ENCODE measurements around the gene RNF39. TPM values are rescaled to one million over a fixed set of nuclear protein-coding genes. Genes with fewer than 3 reads are reported as not detected.

RNF39 gene
- total RNA-seq, 4 donors from 2014 or later = 0.42 TPM; not detected in 3

- Histone ChIP-seq H3K9me3 (no peaks in the 10 kb centered on the region), H3K27me3 (peaks cover 0 to 57% of the 10 kb centered on the region in 2 donors), H3K36me3 (peaks cover 0 to 30% (median 0%) of the 10 kb centered on the region in 3 donors), H3K4me3 (peak overlapping the region in 1 of 4 donors; percentile 15), H3K4me1 (peaks cover 0 to 46% (median 22%) of the 10 kb centered on the region in 4 donors), H3K27ac (no peak overlapping the region)
- WGBS, 2 donors = 24 to 32% methylated on average over 40 to 66 of the region's 68 CpGs
- TF ChIP-seq, protein P1, sequence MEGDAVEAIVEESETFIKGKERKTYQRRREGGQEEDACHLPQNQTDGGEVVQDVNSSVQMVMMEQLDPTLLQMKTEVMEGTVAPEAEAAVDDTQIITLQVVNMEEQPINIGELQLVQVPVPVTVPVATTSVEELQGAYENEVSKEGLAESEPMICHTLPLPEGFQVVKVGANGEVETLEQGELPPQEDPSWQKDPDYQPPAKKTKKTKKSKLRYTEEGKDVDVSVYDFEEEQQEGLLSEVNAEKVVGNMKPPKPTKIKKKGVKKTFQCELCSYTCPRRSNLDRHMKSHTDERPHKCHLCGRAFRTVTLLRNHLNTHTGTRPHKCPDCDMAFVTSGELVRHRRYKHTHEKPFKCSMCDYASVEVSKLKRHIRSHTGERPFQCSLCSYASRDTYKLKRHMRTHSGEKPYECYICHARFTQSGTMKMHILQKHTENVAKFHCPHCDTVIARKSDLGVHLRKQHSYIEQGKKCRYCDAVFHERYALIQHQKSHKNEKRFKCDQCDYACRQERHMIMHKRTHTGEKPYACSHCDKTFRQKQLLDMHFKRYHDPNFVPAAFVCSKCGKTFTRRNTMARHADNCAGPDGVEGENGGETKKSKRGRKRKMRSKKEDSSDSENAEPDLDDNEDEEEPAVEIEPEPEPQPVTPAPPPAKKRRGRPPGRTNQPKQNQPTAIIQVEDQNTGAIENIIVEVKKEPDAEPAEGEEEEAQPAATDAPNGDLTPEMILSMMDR (IDR thresholded peaks at IDR 0.05) = no peak
- no peak for TF ChIP-seq POLR2A (IDR thresholded peaks at IDR 0.05)
- no peak for TF ChIP-seq EP300 (IDR thresholded peaks at IDR 0.05)
- no peak for DNase-seq (ENCODE audit: low spot score in 2 of 2)
These were observed 4.3 kb downstream of the RNF39 start for GRCh38 chr6:30071081-30071818.

GRCh38 chr6:30067460-30068139 lies 8.0 kb downstream of the RNF39 start:
- peak overlapping the region; percentile 70 to 96 (median 92) for H3K27ac ChIP-seq
- peak overlapping the region; percentile 62 to 84 (median 73) for H3K4me3 ChIP-seq
- H3K27me3 ChIP-seq = peaks cover 0 to 21% of the 10 kb centered on the region in 2 donors
- DNase-seq (ENCODE audit: low spot score in 2 of 2) = peak in 1 of 2 donors; percentile 75
- no peaks in the 10 kb centered on the region for H3K9me3 ChIP-seq
- peaks cover 0 to 47% (median 17%) of the 10 kb centered on the region in 4 donors for H3K4me1 ChIP-seq
- WGBS, 2 donors = 12% methylated on average over 8 of the region's 8 CpGs
- no peak for TF ChIP-seq EP300 (IDR thresholded peaks at IDR 0.05)
- H3K36me3 ChIP-seq = peaks cover 0 to 30% (median 0%) of the 10 kb centered on the region in 3 donors

GRCh38 chr6:30066577-30067459 lies 8.8 kb downstream of the RNF39 start, which contains the start of gene PPP1R11:
Gene PPP1R11, plus strand, starts transcription at chr6:30067198. Its CDS starts 213 bp downstream, at chr6:30067411.
- Histone ChIP-seq H3K27ac (peak within 1 kb of the TSS; percentile 83 to 96 (median 92)), H3K27me3 (peaks cover 0 to 13% of the 10 kb centered on the region in 2 donors), H3K4me1 (peaks cover 0 to 55% (median 19%) of the 10 kb centered on the region in 4 donors), H3K9me3 (no peaks in the 10 kb centered on the region), H3K4me3 (peak within 1 kb of the TSS; percentile 62 to 84 (median 73)), H3K36me3 (peaks cover 0 to 30% (median 0%) of the 10 kb centered on the region in 3 donors)
- peak; percentile 94 to 95 for DNase-seq (ENCODE audit: low spot score in 2 of 2)
- 0 to 1% methylated on average over 45 to 46 of the region's 46 CpGs for WGBS, 2 donors
- peak; percentile 96 to 99 for TF ChIP-seq EP300 (IDR thresholded peaks at IDR 0.05)
- TF ChIP-seq POLR2A (IDR thresholded peaks at IDR 0.05) = peak; percentile 27 to 76
- TF ChIP-seq, protein P1 (IDR thresholded peaks at IDR 0.05) = peak in 1 of 5 experiments; percentile 44

- peak overlapping the region; percentile 53 to 84 (median 64) for H3K4me3 ChIP-seq
- no peak for DNase-seq (ENCODE audit: low spot score in 2 of 2)
- H3K36me3 ChIP-seq = peaks cover 0 to 28% (median 0%) of the 10 kb centered on the region in 3 donors
- peaks cover 0 to 50% (median 18%) of the 10 kb centered on the region in 4 donors for H3K4me1 ChIP-seq
- peak overlapping the region; percentile 83 to 96 (median 92) for H3K27ac ChIP-seq
- 17 to 18% methylated on average over 4 of the region's 4 CpGs for WGBS, 2 donors
- H3K9me3 ChIP-seq = no peaks in the 10 kb centered on the region
- peaks cover 0 to 6% of the 10 kb centered on the region in 2 donors for H3K27me3 ChIP-seq
- TF ChIP-seq EP300 (IDR thresholded peaks at IDR 0.05) (no peak), POLR2A (IDR thresholded peaks at IDR 0.05) (no peak)
- TF ChIP-seq, protein P1 (IDR thresholded peaks at IDR 0.05) = no peak
These were observed 9.5 kb downstream of the RNF39 start for GRCh38 chr6:30066082-30066481.

DNA sequence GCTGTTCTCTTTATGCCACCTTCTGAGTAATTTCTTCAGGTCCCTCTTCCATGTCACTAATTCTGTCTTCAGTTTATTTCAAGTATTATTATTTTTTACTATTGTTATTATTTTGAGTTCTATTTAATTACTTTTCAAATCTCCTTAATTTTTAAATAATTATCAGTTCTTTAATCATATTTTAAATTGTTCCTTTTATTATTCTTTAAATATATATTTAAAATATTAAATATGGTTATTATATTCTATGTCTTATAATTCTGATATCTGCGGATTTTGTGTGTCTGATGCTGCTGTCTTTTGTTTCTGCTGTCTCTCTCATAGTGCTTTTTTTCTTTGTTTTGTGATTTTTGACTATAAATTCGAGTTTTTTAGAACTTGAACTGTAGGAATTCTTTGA lies 12.3 kb downstream of the RNF39 start:
- 94 to 96% methylated on average over 2 of the region's 2 CpGs for WGBS, 2 donors
- H3K9me3 ChIP-seq = no peaks in the 10 kb centered on the region
- no peak overlapping the region for H3K4me3 ChIP-seq
- DNase-seq (ENCODE audit: low spot score in 2 of 2) = no peak
- no peaks in the 10 kb centered on the region for H3K27me3 ChIP-seq
- H3K4me1 ChIP-seq = peaks cover 0 to 62% (median 26%) of the 10 kb centered on the region in 4 donors
- no peak for TF ChIP-seq EP300 (IDR thresholded peaks at IDR 0.05)
- TF ChIP-seq, protein P1 (IDR thresholded peaks at IDR 0.05) = no peak
- TF ChIP-seq POLR2A (IDR thresholded peaks at IDR 0.05) = no peak
- no peak overlapping the region for H3K27ac ChIP-seq
- H3K36me3 ChIP-seq = peaks cover 0 to under 1% (median 0%) of the 10 kb centered on the region in 3 donors
